Lower leg skin (tissue), 4 donors: ENCODE measurements around the gene KRTAP10-6. TPM values are rescaled to one million over a fixed set of nuclear protein-coding genes. Genes with fewer than 3 reads are reported as not detected.

Source experiments
- DNase-seq, 2 donors: peaks; one replicate each; pipeline ENCODE4 v3.0.0-alpha.2; 2019; ENCODE audit warnings: low spot score in 2 of 2
- H3K4me3 ChIP-seq: fragments of 200-600 bp; sonication (generic); 2 replicates; pipeline ENCODE4 v1.5.1; 2017; ENCODE audit warnings: mild to moderate bottlenecking, low read depth; ENCODE audit not compliant: poor library complexity, severe bottlenecking
- CTCF ChIP-seq, 3 donors: fragments of 450-650 bp; IDR thresholded peaks; one replicate each; pipeline ENCODE4 v1.5.1; 2016; ENCODE audit warnings: antibody characterized with exemption in 3 of 3, mild to moderate bottlenecking in 3 of 3, moderate library complexity in 2 of 3
- POLR2A ChIP-seq, 2 donors: fragments of 450-650 bp; IDR thresholded peaks; one replicate each; pipeline ENCODE4 v1.6.1; 2016 to 2017; ENCODE audit warnings: antibody characterized with exemption in 2 of 2, mild to moderate bottlenecking in 1 of 2, moderate library complexity in 1 of 2
- WGBS, 2 donors: methylation state at CpG; one replicate each; pipeline ENCODE4 v1.1.5; 2018; 5-methylcytosine and 5-hydroxymethylcytosine counted together
- intact Hi-C: fragments of 100-400 bp; cut with DNase I; formaldehyde crosslinking; loops from one replicate; pipeline ENCODE4 v1.15.0; 2023; ENCODE audit warnings: low total_unique reads
- total RNA-seq, 4 donors: library from RNA; depleted of rRNA; stranded (reverse); fragments of >200 nt; gene quantifications; one replicate each; pipeline ENCODE4 v1.1.0, GENCODE V29; 2016

Gene KRTAP10-6
- total RNA-seq, 4 donors from 2014 or later: 1.3 TPM; not detected in 3

DNA sequence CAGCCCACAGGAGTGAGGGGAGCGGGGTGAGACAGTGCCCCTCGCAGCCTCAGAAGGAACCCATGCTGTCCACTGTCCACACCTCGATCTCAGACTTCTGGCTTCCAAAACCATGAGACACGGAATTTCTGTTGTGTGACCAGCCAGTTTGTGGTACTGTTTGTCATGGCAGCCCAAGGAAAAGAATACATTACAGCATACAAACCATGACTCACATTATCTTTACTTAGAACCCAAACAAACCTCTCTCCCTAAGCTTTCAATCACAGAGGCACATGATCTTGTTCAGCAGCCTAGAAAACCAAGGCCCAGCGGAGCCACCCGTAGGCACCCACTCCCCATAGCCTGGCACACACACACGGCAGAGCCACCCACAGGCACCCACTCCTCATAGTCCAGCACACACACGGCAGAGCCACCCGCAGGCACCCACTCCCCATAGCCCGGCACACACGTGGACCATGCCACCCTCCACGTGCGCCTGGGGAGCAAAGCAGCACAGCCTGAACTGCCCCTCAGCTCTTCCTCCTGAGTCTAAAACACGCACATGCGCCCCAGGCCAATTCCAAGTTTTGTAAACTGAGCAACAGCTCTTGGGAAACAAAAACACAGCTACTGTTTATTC lies 19.2 kb downstream of the KRTAP10-6 start:
- 76 to 84% methylated on average over 15 of the region's 15 CpGs for WGBS, 2 donors
- peak in 1 of 2 donors; percentile 52 for DNase-seq
- no peak overlapping the region for H3K4me3 ChIP-seq
- TF ChIP-seq CTCF (IDR thresholded peaks at IDR 0.05) (no peak), POLR2A (IDR thresholded peaks at IDR 0.05) (no peak)
- intact Hi-C loops: no loop called here

GRCh38 chr21:44571844-44572782 lies 20.2 kb downstream of the KRTAP10-6 start:
- TF ChIP-seq POLR2A (IDR thresholded peaks at IDR 0.05): no peak
- no peak for TF ChIP-seq CTCF (IDR thresholded peaks at IDR 0.05)
- 88 to 89% methylated on average over 40 of the region's 40 CpGs for WGBS, 2 donors
- intact Hi-C loops: no loop called here
- peak; percentile 10 to 79 for DNase-seq
- H3K4me3 ChIP-seq: no peak overlapping the region

- WGBS, 2 donors: 79 to 84% methylated on average over 4 of the region's 4 CpGs
Measured at GRCh38 chr21:44571296-44571695, 21.0 kb downstream of the KRTAP10-6 start.

DNA sequence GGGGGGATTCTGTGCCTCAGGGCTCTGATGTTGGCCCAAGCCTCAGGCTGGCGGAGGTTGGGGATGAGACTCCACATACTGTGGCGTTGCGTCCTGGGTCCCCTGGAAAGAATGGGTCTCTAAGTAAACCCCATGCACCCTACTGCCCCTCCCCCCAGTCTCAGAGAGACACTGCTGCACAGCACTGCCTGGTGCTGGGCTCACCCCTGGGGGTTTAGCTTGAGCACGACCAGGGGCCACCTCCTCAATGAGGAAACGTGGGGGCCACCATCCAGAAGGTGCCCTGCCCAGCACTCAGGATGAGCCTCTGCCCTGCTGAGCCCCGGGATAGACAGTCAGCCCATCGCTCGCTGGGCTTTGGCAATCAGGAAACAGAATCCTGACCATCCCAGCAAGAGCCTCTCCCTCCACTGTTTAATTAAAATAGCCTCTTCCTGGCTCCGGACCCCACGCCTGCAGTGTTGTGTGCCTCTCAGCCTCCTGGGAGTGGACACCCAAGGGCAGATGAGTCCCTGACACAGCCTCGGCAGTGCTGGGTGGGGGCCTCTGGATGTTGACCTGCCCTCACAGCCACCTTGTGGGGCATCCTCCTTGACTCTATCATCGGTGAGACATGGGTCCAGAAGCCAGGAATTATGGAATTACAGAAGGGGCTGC lies 22.3 kb downstream of the KRTAP10-6 start:
- 81% methylated on average over 11 to 12 of the region's 12 CpGs for WGBS, 2 donors
- no peak for TF ChIP-seq CTCF (IDR thresholded peaks at IDR 0.05)
- no peak for TF ChIP-seq POLR2A (IDR thresholded peaks at IDR 0.05)
- intact Hi-C loops: no loop called here
- no peak overlapping the region for H3K4me3 ChIP-seq
- peak in 1 of 2 donors; percentile 78 for DNase-seq

More at GRCh38 chr21:44571296-44571695, 21.0 kb downstream of the KRTAP10-6 start:
- TF ChIP-seq CTCF (IDR thresholded peaks at IDR 0.05): no peak
- no peak for TF ChIP-seq POLR2A (IDR thresholded peaks at IDR 0.05)
- intact Hi-C loops: no loop called here
- DNase-seq: no peak
- no peak overlapping the region for H3K4me3 ChIP-seq

GRCh38 chr21:44568667-44569556 lies 23.4 kb downstream of the KRTAP10-6 start:
- no peak overlapping the region for H3K4me3 ChIP-seq
- 76 to 78% methylated on average over 23 to 25 of the region's 27 CpGs for WGBS, 2 donors
- intact Hi-C loops: no loop called here
- DNase-seq: peak in 1 of 2 donors; percentile 39
- TF ChIP-seq CTCF (IDR thresholded peaks at IDR 0.05) (no peak), POLR2A (IDR thresholded peaks at IDR 0.05) (no peak)
